Right lobe of liver (tissue), 4 donors: Measurements from ENCODE around the gene RTTN.

Experiments
- POLR2A ChIP-seq: fragments of 450-650 bp; IDR thresholded peaks from one replicate; pipeline ENCODE4 v1.6.1; 2017; ENCODE audit warnings: antibody characterized with exemption, mild to moderate bottlenecking
- TF ChIP-seq, protein P1 (sequence below), 4 donors: fragments of 200-600 bp in 3 of 4; fragments of 450-650 bp in 1 of 4; IDR thresholded peaks; one replicate each; pipeline versions ENCODE4 v1.5.1 to v1.8.0; 2016 to 2022; ENCODE audit warnings: antibody characterized with exemption in 4 of 4, mild to moderate bottlenecking in 2 of 4
- donor health status: DM: no; HTN: no; CAD: no.
- donor health status: DM: no; HTN: no; CAD: no.
- donor health status: DM: no; HTN: yes; CAD: no.

DNA sequence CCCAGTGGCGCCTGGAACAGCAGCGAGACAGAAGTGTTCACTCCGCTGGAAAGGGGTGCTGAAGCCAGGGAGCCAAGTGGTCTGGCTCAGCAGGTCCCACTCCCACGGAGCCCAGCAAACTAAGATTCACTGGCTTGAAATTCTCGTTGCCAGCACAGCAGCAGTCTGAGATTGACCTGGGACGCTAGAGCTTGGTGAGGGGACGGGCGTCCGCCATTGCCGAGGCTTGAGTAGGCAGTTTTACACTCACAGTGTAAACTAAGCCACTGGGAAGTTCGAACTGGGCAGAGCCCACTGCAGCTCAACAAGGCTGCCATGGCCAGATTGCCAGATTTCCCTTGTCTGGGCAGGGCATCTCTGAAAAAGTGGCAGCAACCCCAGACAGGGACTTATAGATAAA is 94.8 kb downstream of the RTTN start:
- TF ChIP-seq, protein P1, sequence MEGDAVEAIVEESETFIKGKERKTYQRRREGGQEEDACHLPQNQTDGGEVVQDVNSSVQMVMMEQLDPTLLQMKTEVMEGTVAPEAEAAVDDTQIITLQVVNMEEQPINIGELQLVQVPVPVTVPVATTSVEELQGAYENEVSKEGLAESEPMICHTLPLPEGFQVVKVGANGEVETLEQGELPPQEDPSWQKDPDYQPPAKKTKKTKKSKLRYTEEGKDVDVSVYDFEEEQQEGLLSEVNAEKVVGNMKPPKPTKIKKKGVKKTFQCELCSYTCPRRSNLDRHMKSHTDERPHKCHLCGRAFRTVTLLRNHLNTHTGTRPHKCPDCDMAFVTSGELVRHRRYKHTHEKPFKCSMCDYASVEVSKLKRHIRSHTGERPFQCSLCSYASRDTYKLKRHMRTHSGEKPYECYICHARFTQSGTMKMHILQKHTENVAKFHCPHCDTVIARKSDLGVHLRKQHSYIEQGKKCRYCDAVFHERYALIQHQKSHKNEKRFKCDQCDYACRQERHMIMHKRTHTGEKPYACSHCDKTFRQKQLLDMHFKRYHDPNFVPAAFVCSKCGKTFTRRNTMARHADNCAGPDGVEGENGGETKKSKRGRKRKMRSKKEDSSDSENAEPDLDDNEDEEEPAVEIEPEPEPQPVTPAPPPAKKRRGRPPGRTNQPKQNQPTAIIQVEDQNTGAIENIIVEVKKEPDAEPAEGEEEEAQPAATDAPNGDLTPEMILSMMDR (IDR thresholded peaks at IDR 0.05) = no peak
- no peak for TF ChIP-seq POLR2A
